Daoy (cell line): ENCODE data around the gene LRRC56. TPM values are rescaled to one million over a fixed set of nuclear protein-coding genes. Genes with fewer than 3 reads are reported as not detected.

Experiments used
- DNase-seq: peaks from one replicate; pipeline ENCODE4 v3.0.0-alpha.2; 2015; ENCODE audit warnings: low read depth
- total RNA-seq: library from RNA; depleted of rRNA; stranded (reverse); fragments of >200 nt; shearing (Covaris generic); gene quantifications from 2 replicates; pipeline ENCODE4 v1.2.3, GENCODE V29; 2014; rRNA removed

LRRC56 gene
- total RNA-seq, 1 experiment from 2014 or later = 0.11 TPM

DNA sequence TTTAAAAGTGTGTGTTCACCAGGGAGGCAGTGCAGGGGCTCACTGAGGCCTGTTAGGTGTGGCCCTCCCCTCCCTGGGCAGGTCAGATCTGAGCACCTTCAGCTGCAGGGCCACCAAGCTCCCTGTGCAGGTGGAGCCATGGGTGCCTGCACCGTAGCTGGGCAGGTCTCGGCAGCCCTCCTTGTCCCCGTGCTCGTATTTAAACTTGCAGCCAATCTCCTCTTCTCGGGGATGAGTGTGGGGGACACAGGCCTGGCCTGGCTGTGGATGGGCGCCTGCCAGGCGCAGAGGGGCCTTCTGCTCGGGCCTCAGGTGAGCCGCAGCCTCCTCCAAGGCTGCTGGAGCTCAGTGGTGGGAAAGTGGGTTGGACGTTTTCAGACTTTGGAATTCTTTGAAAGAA lies 58.1 kb downstream of the LRRC56 start:
- no peak for DNase-seq

DNA sequence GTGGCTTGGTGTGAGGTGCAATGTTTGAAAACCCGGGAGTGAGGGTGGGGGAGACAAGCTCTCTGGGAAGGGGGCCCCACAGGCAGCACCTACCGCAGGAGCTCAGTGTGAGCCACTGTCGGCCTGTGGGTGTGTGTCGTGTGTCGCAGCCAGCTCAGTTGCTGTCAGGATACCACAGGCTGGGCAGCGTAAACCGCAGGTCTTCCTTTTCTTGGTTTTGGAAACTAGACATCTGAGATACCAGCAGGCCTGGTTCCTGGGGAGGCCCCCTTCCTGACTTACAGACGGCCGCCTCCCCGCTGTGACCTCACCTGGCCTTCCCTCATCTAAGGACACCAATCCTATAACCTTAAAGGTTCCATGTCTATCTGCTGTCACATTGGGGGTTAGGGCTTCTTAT lies 59.0 kb downstream of the LRRC56 start:
- DNase-seq = no peak

DNA sequence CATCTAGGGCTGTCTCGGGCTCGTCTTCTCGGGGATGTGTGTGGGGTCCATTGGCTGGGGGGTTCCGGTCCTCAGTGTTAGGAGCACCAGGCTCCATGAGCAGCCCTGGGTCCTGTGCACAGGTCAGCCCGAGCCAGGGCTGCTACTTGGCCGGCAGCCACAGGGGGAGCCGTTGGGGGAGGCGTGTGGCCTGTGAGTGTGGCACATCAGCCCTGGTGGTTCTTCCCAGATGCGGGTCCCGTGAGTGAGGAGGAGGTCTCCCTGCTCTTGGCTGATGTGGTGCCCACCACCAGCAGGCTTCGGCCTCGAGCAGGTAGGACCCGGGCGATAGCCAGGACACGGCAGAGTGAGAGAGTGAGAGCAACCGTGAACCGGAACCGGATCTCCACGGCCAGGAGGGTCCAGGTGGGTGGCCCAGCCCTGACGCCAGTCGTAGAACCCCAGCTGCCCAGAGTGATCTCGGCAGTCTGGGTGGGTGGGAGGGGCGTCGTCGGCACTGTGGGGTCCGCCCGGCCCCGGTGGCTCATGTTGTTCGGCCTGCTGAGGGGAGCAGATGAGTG lies 59.9 kb downstream of the LRRC56 start:
- no peak for DNase-seq

DNA sequence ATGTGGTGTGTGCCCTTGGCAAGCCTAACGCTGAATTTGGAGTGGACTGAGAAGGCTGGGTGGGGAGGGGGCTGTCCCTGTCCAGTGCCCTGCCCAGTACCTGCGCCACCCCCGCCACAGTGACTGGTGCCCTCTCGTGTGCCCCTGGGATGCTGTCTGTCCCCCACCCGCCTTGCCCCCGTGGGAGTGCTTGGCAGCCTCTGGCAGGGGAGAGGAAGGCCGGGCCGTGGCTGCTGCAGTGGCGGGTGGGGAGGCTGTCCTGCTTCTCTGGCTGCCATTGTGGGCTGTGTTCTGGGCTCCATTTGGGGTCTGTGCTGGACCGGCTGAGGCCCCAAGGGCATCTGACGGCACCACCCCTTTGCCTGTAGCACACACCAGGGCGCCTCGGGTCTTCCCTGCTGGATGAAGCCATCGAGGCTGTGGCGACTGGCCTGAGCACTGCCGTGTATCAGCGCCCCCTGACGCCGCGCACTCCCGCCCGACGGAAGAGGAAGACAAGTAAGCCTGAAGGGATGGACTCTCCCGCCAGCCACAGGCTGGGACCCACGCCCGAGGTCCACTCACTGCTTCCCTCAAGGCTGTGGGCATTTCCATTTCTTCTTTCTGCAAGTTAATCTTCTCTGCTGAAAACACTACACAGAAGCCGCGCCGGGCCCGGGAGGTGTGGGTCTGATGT lies 60.8 kb downstream of the LRRC56 start:
- no peak for DNase-seq

DNA sequence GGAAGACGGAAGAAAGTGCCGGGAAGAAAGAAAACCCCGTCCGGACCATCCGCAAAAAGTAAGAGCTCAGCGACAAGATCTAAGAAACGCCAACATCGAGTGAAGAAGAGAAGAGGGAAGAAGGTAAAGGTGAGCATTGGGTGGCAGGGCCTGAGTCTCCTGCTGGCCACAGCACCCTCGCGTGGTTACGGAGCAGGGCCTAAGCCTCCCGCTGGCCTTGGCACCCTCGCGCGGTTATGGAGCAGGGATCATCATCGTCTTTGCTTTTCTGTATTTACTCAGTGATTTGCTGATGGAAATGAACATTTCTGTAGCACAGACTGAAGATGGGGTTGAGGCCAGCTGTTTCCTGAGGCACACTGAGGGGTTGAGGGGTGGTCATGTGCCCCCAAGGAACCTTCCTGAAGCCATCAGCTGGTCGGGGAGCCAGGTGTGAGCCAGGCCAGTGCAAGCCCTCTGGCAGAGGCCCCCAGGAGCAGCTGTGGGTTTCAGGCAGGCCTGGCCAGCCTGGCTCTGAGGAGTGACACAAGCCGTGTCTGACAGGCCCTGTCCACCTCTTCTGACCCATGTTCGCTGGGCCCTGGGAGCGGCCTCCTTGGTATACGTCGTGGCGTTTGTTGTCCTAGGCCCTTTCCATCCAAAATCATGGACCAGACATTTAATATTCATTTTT lies 64.4 kb downstream of the LRRC56 start:
- DNase-seq = no peak

DNA sequence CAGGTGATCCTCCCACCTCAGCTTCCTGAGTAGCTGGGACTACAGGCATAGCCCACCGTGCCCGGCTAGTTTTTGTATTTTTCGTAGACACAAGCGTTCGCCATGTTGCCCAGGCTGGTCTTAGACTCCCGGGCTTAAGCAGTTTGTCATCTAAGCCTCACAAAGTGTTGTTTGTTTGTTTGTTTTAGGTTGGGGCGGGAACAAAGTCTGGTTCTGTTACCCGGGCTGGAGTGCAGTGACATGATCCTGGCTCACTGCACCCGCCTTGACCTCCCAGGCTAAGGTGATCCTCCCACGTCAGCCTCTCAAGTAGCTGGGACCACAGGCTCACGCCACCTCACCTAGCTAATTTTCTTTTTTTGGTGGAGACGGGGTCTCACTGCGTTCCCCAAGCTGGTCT lies 65.8 kb downstream of the LRRC56 start:
- DNase-seq = no peak

Other genes with a start within 250 kb of the LRRC56 start
- gene PGGHG, start 248.4 kb upstream of the LRRC56 start, total RNA-seq = 0.42 and 1.4 TPM in 2 replicates
- not detected in 2 replicates for gene IFITM5, start 238.0 kb upstream of the LRRC56 start, total RNA-seq
- 1.2 and 6.1 TPM in 2 replicates for gene IFITM2, start 229.7 kb upstream of the LRRC56 start, total RNA-seq
- gene IFITM1, start 223.5 kb upstream of the LRRC56 start, total RNA-seq = 1.2 TPM in 2 replicates
- 16.9 and 22.8 TPM in 2 replicates for gene IFITM3, start 216.7 kb upstream of the LRRC56 start, total RNA-seq
- gene B4GALNT4, start 168.0 kb upstream of the LRRC56 start, total RNA-seq = 3.0 and 4.9 TPM in 2 replicates
- gene PKP3, start 143.3 kb upstream of the LRRC56 start, total RNA-seq = 7.3 and 22.9 TPM in 2 replicates
- 10.5 and 25.8 TPM in 2 replicates for gene SIGIRR, start 122.5 kb upstream of the LRRC56 start, total RNA-seq
- 0.17 TPM in 1 of 2 replicates, not detected in the other for gene ANO9, start 95.5 kb upstream of the LRRC56 start, total RNA-seq
- 16.2 and 24.4 TPM in 2 replicates for gene PTDSS2, start 87.2 kb upstream of the LRRC56 start, total RNA-seq
- 165 and 188 TPM in 2 replicates for gene RNH1, start 30.3 kb upstream of the LRRC56 start, total RNA-seq
- 67.4 and 75.8 TPM in 2 replicates for gene HRAS, start 2.0 kb upstream of the LRRC56 start, total RNA-seq
- gene LMNTD2, start 23.2 kb downstream of the LRRC56 start, total RNA-seq = 0.23 and 0.54 TPM in 2 replicates
- gene RASSF7, start 23.4 kb downstream of the LRRC56 start, total RNA-seq = 19.8 and 25.2 TPM in 2 replicates
- 22.0 and 29.2 TPM in 2 replicates for gene PHRF1, start 38.9 kb downstream of the LRRC56 start, total RNA-seq
- gene IRF7, start 78.4 kb downstream of the LRRC56 start, total RNA-seq = 6.7 and 14.5 TPM in 2 replicates
- gene CDHR5, start 87.4 kb downstream of the LRRC56 start, total RNA-seq = not detected in 2 replicates
- gene SCT, start 89.7 kb downstream of the LRRC56 start, total RNA-seq = not detected in 2 replicates
- gene DRD4, start 99.7 kb downstream of the LRRC56 start, total RNA-seq = not detected in 2 replicates
- gene DEAF1, start 157.7 kb downstream of the LRRC56 start, total RNA-seq = 21.7 and 25.5 TPM in 2 replicates
- 7.5 and 15.8 TPM in 2 replicates for gene TMEM80, start 158.3 kb downstream of the LRRC56 start, total RNA-seq
- 1.8 and 5.4 TPM in 2 replicates for gene EPS8L2, start 168.7 kb downstream of the LRRC56 start, total RNA-seq
- gene TALDO1, start 209.9 kb downstream of the LRRC56 start, total RNA-seq = 319 and 455 TPM in 2 replicates
- 17.3 and 18.4 TPM in 2 replicates for gene GATD1, start 240.0 kb downstream of the LRRC56 start, total RNA-seq